ENCODE results near the gene BACH1. TPM values are rescaled to one million over a fixed set of nuclear protein-coding genes. Genes with fewer than 3 reads are reported as not detected.

BACH1 gene
- total RNA-seq, 1 donor = 189 TPM

DNA sequence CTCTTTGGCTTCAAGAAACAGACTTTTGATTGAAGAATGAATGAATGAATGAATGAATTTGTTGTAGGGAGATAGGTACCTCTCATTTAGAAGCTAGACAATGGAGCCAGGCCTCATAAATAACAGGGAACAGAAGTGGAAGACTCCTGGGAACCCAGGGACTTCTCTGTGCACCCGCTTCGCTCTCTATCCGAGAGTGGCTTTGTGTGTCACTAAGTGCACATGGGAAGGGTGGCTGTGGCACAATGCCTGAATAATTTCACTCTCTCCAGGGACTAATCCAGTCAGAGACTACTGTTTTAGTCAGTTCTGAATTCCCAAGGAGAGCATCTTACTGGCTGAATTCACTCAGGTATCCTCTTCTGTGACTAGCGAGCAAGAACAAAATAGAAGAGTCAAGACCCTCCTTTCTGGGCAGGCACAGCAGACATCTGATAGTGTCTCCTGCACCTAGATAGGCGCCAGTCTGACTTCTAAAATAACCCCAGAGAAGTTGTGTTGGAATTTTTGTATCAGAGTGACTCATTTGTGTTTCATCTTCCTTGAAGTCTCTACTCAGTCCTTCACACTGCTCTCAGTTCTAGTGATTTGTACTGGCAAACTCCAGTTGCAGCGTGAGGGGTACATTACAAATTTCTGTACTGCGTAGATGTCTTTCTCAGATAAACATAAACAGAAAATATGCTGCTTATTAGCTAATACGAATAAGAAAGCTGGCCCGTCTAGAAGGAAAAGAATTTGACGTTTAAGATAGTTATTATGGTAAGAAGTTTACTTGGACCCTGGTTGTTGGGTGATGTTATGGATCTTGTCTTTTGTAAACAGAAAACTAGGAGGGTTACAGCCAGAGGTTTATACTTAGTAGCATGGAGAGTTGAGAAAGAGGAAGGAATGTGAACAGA lies 34.0 kb downstream of the BACH1 start:
- H3K4me1 ChIP-seq (ENCODE audit: insufficient read depth, low read length) = peaks cover 54% of the 10 kb centered on the region
- no peak overlapping the region for H3K4me3 ChIP-seq (ENCODE audit: insufficient read depth, low read length)
- peaks cover 13% of the 10 kb centered on the region for H4K20me1 ChIP-seq (ENCODE audit: insufficient read depth, low read length)
- peak; percentile 51 for DNase-seq (ENCODE audit: insufficient read length, low spot score, missing footprints)
- peak overlapping the region; percentile 25 for H3K4me2 ChIP-seq (ENCODE audit: insufficient read depth, low read length)
- H3K27me3 ChIP-seq (ENCODE audit: insufficient read depth, low read length) = no peaks in the 10 kb centered on the region
- no peak overlapping the region for H2AFZ ChIP-seq (ENCODE audit: low read length)
- TF ChIP-seq, protein P1, sequence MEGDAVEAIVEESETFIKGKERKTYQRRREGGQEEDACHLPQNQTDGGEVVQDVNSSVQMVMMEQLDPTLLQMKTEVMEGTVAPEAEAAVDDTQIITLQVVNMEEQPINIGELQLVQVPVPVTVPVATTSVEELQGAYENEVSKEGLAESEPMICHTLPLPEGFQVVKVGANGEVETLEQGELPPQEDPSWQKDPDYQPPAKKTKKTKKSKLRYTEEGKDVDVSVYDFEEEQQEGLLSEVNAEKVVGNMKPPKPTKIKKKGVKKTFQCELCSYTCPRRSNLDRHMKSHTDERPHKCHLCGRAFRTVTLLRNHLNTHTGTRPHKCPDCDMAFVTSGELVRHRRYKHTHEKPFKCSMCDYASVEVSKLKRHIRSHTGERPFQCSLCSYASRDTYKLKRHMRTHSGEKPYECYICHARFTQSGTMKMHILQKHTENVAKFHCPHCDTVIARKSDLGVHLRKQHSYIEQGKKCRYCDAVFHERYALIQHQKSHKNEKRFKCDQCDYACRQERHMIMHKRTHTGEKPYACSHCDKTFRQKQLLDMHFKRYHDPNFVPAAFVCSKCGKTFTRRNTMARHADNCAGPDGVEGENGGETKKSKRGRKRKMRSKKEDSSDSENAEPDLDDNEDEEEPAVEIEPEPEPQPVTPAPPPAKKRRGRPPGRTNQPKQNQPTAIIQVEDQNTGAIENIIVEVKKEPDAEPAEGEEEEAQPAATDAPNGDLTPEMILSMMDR (IDR thresholded peaks at IDR 0.05; ENCODE audit: extremely low read depth, low read depth, low read length) = no peak
- H3K27ac ChIP-seq (ENCODE audit: low read depth, low read length) = peak overlapping the region; percentile 90
- H3K79me2 ChIP-seq (ENCODE audit: insufficient read depth, low read length) = peaks cover 92% of the 10 kb centered on the region
- H3K36me3 ChIP-seq (ENCODE audit: insufficient read depth, low read length) = peaks cover 57% of the 10 kb centered on the region
- H3K9me3 ChIP-seq (ENCODE audit: low read depth, low read length) = no peaks in the 10 kb centered on the region

- Histone ChIP-seq H3K9me3 (ENCODE audit: low read depth, low read length) (no peaks in the 10 kb centered on the region), H3K4me1 (ENCODE audit: insufficient read depth, low read length) (peaks cover 57% of the 10 kb centered on the region), H3K79me2 (ENCODE audit: insufficient read depth, low read length) (peaks cover 92% of the 10 kb centered on the region), H3K27ac (ENCODE audit: low read depth, low read length) (peak overlapping the region; percentile 90), H3K4me3 (ENCODE audit: insufficient read depth, low read length) (no peak overlapping the region), H3K27me3 (ENCODE audit: insufficient read depth, low read length) (no peaks in the 10 kb centered on the region), H4K20me1 (ENCODE audit: insufficient read depth, low read length) (peaks cover 12% of the 10 kb centered on the region), H2AFZ (ENCODE audit: low read length) (no peak overlapping the region), H3K4me2 (ENCODE audit: insufficient read depth, low read length) (peak overlapping the region; percentile 25), H3K36me3 (ENCODE audit: insufficient read depth, low read length) (peaks cover 56% of the 10 kb centered on the region)
- TF ChIP-seq, protein P1 (IDR thresholded peaks at IDR 0.05; ENCODE audit: extremely low read depth, low read depth, low read length) = no peak
- DNase-seq (ENCODE audit: insufficient read length, low spot score, missing footprints) = no peak
These were observed 34.7 kb downstream of the BACH1 start for GRCh38 chr21:29333406-29333805.

- H2AFZ ChIP-seq (ENCODE audit: low read length) = no peak overlapping the region
- no peaks in the 10 kb centered on the region for H3K27me3 ChIP-seq (ENCODE audit: insufficient read depth, low read length)
- DNase-seq (ENCODE audit: insufficient read length, low spot score, missing footprints) = no peak
- peaks cover 42% of the 10 kb centered on the region for H3K36me3 ChIP-seq (ENCODE audit: insufficient read depth, low read length)
- TF ChIP-seq, protein P1 (IDR thresholded peaks at IDR 0.05; ENCODE audit: extremely low read depth, low read depth, low read length) = peak; percentile 19
- H3K4me1 ChIP-seq (ENCODE audit: insufficient read depth, low read length) = peaks cover 71% of the 10 kb centered on the region
- no peak overlapping the region for H3K4me3 ChIP-seq (ENCODE audit: insufficient read depth, low read length)
- peak overlapping the region; percentile 64 for H3K4me2 ChIP-seq (ENCODE audit: insufficient read depth, low read length)
- H3K9me3 ChIP-seq (ENCODE audit: low read depth, low read length) = no peaks in the 10 kb centered on the region
- H3K79me2 ChIP-seq (ENCODE audit: insufficient read depth, low read length) = peaks cover 91% of the 10 kb centered on the region
- peaks cover 2% of the 10 kb centered on the region for H4K20me1 ChIP-seq (ENCODE audit: insufficient read depth, low read length)
- peak overlapping the region; percentile 90 for H3K27ac ChIP-seq (ENCODE audit: low read depth, low read length)
These were observed 36.2 kb downstream of the BACH1 start for GRCh38 chr21:29334717-29335428.

- H3K79me2 ChIP-seq (ENCODE audit: insufficient read depth, low read length) = peaks cover 94% of the 10 kb centered on the region
- H4K20me1 ChIP-seq (ENCODE audit: insufficient read depth, low read length) = peaks cover 2% of the 10 kb centered on the region
- peak; percentile 66 for DNase-seq (ENCODE audit: insufficient read length, low spot score, missing footprints)
- H3K9me3 ChIP-seq (ENCODE audit: low read depth, low read length) = no peaks in the 10 kb centered on the region
- H3K4me3 ChIP-seq (ENCODE audit: insufficient read depth, low read length) = no peak overlapping the region
- H3K4me2 ChIP-seq (ENCODE audit: insufficient read depth, low read length) = peak overlapping the region; percentile 64
- TF ChIP-seq, protein P1 (IDR thresholded peaks at IDR 0.05; ENCODE audit: extremely low read depth, low read depth, low read length) = peak; percentile 20
- no peak overlapping the region for H2AFZ ChIP-seq (ENCODE audit: low read length)
- H3K27me3 ChIP-seq (ENCODE audit: insufficient read depth, low read length) = no peaks in the 10 kb centered on the region
- peak overlapping the region; percentile 90 for H3K27ac ChIP-seq (ENCODE audit: low read depth, low read length)
- peaks cover 35% of the 10 kb centered on the region for H3K36me3 ChIP-seq (ENCODE audit: insufficient read depth, low read length)
- peaks cover 79% of the 10 kb centered on the region for H3K4me1 ChIP-seq (ENCODE audit: insufficient read depth, low read length)
These were observed 37.0 kb downstream of the BACH1 start for GRCh38 chr21:29335720-29336119.
